ENCODE results near the gene MACROD2. TPM values are rescaled to one million over a fixed set of nuclear protein-coding genes. Genes with fewer than 3 reads are reported as not detected.

The MACROD2 gene
- total and polyA plus RNA-seq, 2 experiments from 2014 or later = 2.8 to 4.3 TPM

DNA sequence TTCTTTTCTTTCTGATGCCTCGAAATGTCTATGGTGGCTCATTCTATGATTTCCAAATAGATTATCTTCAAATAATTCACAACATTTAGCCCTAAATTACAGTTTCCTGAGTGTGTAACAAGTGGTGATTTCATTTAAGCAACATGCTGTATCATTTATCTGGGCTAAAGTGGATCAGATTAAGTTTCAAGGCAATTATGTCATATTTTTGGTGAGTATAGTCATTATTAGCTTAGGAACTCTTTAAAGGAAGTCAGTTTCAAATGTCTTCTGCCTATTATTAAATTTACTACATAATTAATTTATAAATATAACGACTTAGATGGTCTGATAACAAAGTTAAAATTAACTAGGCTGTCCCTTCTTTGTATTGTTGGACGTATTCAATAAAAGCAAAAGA is 1190.0 kb downstream of the MACROD2 start (continued):
- TF ChIP-seq ZNF462 (CRISPR knock-in tag; IDR thresholded peaks at IDR 0.05) (no peak), EZH2 (IDR thresholded peaks at IDR 0.05; ENCODE audit: low read depth, unreplicated experiment) (no peak), POLR2AphosphoS5 (IDR thresholded peaks at IDR 0.05; ENCODE audit: low read depth) (no peak)

DNA sequence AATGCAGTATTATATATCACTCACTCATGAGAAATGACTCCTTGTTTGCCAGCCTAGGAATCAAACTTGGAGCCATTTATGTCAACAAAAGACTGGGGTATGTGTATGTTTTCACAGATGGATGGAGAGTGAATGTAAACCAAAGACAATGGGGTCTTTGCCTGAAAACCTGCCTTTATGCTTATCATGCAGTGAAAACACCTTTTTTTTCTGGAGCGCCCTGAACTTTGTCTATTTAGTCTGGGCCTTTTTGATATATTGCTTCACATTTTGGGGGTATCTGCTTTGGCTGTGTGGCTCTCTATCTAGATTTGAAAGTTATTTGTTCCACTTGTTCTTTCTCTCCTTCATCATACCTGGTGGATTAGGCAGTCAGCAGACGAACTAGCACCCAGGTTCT is 1190.6 kb downstream of the MACROD2 start:
- Histone ChIP-seq H3F3A (replicated peaks; ENCODE audit: low read depth) (no peaks in the 10 kb centered on the region), H3K27me3 (ENCODE audit: insufficient read depth) (no peaks in the 10 kb centered on the region), H2AFZ (no peak overlapping the region), H3K4me1 (ENCODE audit: insufficient read depth) (no peaks in the 10 kb centered on the region), H3K9me2 (ENCODE audit: insufficient read depth) (no peaks in the 10 kb centered on the region), H3K36me3 (ENCODE audit: insufficient read depth) (no peaks in the 10 kb centered on the region), H3K79me2 (replicated peaks; ENCODE audit: insufficient read depth) (no peaks in the 10 kb centered on the region), H4K20me1 (replicated peaks; ENCODE audit: insufficient read depth) (no peaks in the 10 kb centered on the region), H3K4me3 (no peak overlapping the region), H3K4me2 (no peak overlapping the region), H3K27ac (ENCODE audit: low read depth) (no peak overlapping the region)
- H3K9me3 Mint-ChIP-seq = no peaks in the 10 kb centered on the region; the same call in 2 of the 3 replicates
- ATAC-seq (no peak), DNase-seq (ENCODE audit: low spot score) (no peak)
- H3K27me3 Mint-ChIP-seq (ENCODE audit: insufficient read depth, low read depth, poor library complexity) = no peaks in the 10 kb centered on the region
- H3K27ac Mint-ChIP-seq = no peak overlapping the region
- H3K4me3 Mint-ChIP-seq = no peak overlapping the region
- peaks cover 1% of the 10 kb centered on the region; the same call in 1 of the 3 replicates for H3K4me1 Mint-ChIP-seq
- H3K36me3 Mint-ChIP-seq (ENCODE audit: low read depth) = no peaks in the 10 kb centered on the region
- no peak for TF ChIP-seq JUNB (IDR thresholded peaks at IDR 0.05; ENCODE audit: unreplicated experiment)
- TF ChIP-seq EZH2 (IDR thresholded peaks at IDR 0.05; ENCODE audit: low read depth, unreplicated experiment) = no peak
- TF ChIP-seq EZH2phosphoT487 (IDR thresholded peaks at IDR 0.05; ENCODE audit: unreplicated experiment) = no peak
- TF ChIP-seq REST (IDR thresholded peaks at IDR 0.05; ENCODE audit: unreplicated experiment) = no peak
- no peak for TF ChIP-seq NANOG (IDR thresholded peaks at IDR 0.05; ENCODE audit: borderline replicate concordance)
- no peak for TF ChIP-seq ZNF114 (CRISPR knock-in tag; IDR thresholded peaks at IDR 0.05)
- no peak for TF ChIP-seq ZNF331 (CRISPR knock-in tag; IDR thresholded peaks at IDR 0.05; ENCODE audit: low read depth)
- no peak for TF ChIP-seq ETS1 (IDR thresholded peaks at IDR 0.05)
- no peak for TF ChIP-seq STAT1 (IDR thresholded peaks at IDR 0.05; ENCODE audit: unreplicated experiment)
- no peak for TF ChIP-seq CTCF (conservative IDR thresholded peaks at IDR 0.05; ENCODE audit: low read depth in 2 of 2)

Measured in GM23338 (cell line).